DMS 273 (cell line): ENCODE data around the gene SIGLEC6.

Source experiments
- DNase-seq: peaks from one replicate; lab custom pipeline; 2025; ENCODE audit not compliant: unreplicated experiment; lab: John Stamatoyannopoulos, UW

The SIGLEC6 gene

DNA sequence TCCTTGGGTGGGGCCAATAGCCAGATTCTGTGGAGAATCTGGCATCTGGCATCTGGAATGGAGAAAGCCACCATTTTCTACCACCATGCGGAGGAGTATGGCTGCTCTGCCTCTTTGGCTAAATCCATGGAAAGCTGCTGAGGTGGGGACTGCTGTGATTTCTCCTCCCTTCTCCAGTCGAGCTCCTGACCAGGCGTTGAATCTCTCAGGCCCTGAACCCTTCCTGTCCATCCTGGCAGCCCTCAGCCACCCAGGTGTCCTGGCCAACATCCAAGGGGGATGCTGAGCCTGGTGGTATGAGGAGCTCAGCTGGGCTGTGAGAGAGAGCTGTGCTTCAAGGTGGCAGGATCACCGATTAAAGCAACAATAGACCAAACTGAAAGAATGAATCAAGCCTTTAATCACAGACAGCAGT, 17.4 kb upstream of the SIGLEC6 start:
- no peak for DNase-seq

DNA sequence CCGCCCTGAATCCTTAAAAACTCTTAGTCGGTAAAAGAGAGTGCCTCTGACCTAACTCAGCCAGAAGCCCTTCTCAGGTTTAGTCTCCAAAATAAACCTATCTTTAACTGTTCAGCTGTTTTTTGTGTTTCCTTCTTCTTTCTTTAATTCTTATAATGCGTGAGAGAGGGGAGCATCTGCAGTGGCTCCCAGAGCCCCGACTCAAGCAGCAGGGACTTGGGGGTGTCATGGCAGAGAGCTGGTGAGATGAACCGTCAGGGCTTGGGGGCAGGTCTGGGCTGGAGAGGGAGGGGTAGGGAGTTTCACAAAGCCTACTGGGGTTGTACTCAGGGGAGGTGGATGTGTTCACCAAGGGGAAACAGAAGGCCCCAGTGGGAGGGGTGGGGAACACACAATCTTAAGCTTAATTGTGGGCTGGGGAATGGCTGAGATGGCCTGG, 16.8 kb upstream of the SIGLEC6 start:
- no peak for DNase-seq

DNA sequence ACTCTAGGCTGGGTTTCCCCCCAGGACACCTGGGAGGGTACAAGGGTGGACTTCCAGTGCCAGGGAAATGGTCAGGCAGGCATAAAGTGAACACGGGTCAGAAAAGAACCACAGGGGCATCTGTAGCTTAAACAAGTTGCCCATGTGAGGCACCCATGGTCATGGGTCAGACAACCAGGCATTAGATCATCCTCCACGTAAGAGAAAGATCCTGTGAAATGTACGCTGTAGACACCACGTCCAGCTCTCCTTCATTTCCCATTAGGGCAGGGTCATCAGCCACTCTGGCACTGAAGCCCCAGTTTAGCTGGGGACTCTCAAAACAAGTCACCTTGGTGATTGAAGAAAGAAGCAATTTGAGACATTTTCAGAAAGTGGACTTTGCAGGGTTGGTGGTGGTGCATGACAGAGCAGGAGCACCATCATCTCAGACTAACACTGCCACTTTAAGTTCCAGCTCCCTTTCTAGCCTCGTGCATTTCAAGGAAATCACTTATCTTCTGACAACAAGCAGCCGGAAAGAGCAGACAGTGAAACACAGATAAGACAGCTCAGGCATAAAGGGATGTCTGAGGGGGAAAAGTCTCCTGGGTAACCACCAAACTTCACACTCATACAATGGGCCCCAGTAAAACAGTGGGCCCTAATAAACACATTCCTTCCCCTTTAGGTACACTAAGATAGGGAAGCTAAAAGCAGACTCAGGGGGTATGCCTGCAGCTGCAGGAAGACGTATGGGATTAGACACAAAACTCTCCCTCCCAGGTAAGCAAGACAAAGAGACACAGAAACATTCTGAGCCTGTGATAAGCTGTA, 16.1 kb upstream of the SIGLEC6 start:
- no peak for DNase-seq

DNA sequence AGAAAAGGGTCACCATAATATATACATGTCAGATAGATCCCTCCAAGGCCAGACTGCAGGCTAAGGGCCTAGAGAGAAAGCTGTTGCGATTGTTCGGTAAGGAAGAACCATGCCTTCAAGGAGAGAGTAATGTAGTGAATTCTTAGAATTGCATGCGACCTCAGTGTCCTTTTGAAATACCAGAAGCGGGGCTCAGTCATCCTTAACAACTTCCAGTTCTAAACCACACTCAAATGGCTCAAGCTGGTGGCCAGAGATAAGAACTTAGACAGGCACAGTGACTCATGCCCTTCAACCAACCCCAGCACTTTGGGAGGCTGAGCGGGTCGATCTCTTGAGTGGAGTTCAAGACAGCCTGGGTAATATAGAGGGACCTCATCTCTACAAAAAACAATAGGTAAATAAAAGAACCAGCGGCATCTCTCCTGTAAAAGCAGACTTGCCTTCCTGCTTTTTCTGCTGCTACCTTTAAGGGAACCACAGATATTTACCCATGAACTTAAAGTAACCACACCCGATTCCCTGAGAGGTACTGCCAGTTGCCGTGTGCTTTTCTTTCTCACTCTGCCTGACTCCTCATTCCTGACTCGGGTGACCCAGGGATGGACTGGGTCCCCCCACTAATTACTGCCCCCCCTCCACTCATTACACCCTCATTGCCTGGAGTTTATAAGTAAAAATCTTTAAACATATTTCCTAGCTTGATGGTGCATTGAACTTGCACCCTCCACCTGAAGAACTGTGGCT, 15.4 kb upstream of the SIGLEC6 start:
- DNase-seq: no peak

DNA sequence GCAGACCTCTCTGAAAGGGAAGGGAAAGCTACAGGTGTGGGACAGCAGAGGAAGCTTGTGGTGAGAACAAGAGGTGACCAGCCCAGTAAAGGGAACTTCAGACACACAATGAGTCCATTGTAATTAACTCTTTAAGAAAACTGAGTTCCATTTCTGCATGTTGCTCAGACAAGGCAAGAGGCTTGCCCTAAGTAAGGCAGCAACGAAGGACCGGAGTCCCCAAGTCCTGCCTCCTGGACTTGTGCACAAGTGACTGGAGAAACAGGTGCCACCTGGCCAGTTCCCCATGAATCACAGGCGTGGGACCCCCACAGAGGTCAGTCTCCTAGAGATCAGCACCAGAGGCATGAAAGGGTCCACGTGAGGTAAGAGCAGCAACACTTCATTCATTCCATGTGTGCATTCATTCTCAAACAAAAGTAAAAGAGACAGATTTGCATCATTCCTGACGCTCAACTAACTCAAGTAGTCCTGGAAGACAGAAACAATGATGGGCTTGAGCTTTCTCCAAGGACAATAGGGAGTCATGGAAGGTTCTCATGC, 14.7 kb upstream of the SIGLEC6 start:
- no peak for DNase-seq

DNA sequence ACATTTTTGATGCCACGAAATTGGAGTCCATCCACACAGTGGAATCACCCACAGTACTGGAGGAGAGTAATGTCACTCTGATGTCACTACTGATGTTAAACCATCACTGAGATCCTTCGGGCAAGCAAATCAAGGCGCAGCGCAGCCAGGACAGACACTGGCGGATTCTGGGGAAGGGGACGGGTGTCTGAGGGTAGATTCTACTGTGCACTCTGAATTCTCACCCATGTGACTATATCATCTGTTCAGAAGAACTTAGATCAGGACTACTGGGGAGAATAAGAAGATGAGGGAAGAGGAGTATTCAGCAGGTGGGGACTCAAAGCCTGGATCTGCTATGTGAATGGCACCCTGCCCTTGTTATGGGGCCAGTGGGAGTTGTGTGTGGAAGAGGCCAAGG, 12.6 kb upstream of the SIGLEC6 start:
- DNase-seq: no peak

DNA sequence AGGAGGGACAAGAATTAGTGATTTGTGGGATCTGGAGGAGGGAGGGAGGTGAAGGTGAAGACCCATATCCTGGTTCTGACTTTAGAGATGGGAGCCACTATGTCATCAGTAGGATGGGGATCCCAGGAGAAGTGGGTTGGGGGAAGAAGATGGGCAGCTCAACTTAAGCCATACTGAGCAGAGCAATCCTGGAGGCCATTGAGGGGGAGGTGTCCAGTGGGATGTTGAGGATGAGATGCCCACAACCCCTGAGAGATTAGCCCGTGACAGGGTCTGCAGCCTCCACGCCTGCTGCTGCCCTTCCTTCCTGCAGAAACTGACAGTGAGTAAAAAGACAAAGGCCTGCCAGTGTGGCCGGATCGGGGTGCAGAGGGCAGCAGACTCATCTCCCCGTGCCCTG, 11.2 kb upstream of the SIGLEC6 start:
- no peak for DNase-seq

DNA sequence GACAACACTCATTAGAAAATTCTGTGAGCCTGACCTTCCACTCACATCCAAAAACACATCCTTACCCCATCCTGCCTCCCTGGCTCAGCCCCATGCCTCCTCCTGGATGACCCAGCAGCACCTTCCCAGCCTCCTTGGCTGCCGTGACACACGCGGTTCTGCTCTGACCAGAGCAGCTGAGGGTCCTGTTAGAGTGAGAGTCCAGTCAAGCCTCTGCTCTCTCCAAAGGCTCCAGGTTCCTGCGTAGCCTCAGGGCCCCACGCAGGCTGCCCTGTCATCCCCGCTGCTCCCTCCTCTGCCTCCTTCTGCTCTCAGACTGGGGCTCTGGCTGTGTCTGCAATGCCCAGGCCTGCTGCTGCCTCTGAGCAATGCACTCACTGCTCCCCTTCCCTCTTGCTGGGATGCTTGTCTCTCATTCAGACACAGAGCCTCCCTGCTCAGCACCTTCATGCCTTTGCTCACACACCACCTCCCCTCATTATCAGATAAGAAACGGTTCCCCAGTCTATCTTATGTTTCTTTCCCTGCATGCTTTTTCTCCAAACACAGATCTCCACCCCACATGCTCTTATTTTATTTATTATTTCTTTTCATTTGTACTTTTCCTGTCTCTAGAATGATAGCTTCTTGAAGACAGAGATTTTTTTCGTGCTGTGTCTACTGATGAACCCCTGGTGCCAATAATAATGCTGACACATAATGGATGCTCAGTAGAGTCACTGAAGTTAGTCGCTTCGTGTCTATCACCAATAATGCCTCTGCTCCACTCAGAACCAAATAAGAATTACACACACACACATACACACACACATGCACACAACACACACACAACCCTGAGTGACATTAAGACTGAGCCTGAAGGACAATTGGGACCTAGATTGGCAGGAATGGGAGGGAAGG, 10.2 kb upstream of the SIGLEC6 start:
- DNase-seq: no peak

DNA sequence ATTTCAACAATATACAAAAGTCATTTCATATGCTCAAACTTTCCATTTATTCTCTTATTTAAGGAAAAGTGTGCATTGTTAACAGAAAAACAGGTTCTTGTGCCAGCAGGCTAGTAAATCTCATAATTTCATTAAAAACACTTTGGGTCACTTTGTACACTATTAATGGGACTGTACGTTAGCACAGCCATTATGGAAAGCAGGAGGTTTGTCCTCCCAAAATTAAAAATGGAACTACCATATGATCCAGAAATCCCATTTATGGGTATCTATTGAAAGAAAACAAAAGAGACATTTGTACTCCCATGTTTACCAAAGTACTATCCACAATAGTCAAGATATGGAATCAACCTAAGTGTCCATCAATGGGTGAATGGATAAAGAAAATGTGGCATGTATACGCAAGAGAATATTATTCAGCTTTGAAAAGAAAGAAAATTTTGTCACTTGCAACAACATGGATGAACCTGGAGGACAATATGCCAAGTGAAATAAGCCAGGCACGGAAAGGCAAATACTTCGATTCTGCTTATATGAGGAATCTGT, 8.4 kb upstream of the SIGLEC6 start:
- no peak for DNase-seq

DNA sequence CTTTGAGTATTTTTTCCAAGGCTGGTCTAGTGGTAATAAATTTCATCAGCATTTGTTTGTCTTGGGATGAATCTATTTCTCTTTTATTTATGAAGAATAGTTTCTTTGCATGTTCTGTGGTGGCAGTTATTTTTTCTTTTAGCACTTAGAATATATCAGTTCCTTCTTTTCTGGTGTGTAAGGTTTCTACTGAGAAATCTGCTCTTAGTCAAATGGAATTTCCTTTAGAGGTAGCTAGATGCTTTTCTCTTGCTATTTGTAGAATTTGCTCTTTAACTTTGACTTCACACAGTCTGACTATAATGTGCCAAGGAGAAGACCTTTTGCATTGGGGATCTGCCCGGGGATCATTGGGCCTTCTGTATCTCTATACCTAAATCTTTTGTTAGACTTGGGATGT, 4.1 kb upstream of the SIGLEC6 start:
- DNase-seq: no peak

DNA sequence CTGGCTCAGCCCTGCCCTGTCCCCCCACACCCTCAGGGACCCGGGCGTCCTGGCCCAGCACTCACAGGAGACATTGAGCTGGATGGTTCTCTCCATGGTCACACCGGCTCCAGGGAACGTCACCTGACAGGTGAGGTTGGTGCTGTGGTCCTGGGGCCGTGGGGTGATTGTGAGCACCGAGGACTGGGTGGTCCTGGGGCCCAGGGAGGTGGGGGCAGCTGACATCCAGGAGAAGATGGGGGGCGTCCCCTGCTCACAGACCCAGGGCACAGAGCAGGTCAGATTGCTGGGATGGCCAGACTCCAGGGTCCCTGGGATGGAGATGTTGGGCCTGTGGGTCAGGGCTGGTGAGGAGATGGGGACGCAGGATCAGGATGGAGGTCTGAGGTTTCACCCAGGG, 854 bp downstream of the SIGLEC6 start:
- no peak for DNase-seq

DNA sequence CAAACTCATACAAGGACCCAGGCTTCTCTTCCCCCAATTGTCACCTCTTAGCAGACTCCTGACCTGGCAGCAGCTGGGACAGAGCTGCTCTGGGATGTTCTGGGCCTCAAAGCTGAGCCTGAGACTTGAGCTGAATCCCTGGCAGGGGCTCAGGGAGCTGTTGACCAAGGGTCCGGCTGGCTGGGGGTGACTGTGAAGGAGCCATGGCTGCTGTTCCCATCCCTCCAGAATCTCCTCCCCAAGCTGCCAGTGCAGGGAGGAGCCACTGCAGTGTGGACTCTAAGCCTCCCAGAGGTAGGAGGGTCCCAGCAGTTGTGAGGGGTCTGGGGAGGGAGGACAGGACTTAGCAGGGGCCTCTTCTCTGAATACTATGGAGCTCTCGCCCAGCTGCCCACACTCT, 2.2 kb downstream of the SIGLEC6 start:
- no peak for DNase-seq

DNA sequence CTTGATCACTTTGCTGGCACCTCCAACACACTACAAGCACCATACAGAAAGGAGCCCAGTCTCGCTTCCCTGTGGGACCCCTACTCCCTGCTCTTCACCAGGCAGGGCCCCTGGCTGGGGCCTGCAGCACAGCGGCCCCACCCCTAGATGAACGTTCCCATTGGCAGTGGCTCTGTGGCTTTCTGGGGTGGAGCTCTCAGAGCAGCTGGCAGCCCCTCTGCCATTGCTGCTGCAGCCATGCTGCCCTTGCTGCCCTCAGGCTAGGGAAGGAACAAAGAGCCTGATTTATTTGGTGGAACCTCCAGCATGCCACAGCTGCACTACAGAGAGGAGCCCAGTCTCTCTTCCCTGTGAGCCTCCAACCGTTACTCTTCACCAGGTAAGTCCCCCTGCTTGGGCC, 5.8 kb downstream of the SIGLEC6 start:
- DNase-seq: no peak

DNA sequence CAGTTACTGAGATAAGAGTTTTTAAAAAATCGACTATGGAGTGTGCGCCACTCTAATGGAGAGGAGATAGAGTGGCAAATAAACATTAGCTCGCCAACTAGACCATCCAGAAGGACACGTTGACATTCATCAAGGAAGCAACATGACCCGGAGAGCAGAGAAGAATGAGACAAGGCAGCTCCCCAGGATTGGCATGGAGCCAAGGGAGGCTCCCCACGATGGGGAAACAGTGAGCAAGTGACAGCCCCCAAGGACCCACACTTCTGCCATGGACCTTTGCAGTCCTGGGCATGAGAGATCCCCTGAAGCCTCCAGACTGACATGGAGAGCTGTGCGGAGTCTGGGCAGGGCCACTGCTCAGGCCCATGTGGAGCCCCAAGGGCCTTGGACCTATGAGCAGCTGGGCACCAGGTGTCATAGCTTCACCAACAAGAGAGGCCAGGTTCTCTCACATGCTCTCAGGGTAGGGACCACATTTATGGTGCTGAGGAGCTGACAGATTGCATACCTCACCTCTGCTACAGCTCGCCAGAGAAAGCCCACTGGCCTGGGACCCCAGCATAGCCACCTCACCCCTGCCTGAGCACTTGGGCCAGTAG, 6.7 kb downstream of the SIGLEC6 start:
- no peak for DNase-seq

DNA sequence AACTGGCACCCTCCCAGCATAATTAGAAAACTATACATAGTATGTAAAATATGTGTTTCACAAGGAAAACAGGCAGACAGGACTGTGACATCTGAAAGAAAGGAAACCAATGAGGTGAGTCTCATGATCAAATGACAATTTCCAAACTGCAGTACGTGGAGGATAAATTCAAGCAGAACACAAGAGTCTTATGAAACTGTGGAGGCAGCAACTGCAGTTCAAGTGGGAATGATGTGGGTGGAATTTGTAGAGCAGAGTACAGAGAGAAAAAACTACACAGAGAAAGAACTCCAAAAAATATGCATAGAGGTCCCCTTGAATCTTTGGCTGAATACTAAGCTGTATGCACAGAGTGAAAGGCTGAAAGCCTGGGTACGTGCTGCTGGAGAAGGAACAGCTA, 9.7 kb downstream of the SIGLEC6 start:
- DNase-seq: no peak

DNA sequence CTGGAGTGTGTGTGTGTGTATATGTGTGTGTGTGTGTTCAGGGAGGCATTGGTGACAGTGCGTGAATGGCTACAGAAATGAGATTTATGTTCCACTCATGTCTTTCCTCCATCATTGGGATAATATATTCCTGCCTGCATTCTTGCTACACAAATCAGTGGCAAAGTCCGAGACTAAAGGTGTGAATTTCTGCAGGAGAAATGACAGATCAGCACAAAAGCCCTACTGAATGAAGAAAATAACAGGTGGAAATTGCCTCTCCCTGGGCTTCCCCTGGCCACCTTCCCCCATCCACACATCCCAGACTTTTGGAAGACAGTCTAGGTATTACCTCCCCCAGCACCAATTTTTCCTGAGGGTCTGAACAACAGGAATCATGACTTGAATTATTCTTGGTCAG, 10.1 kb downstream of the SIGLEC6 start:
- DNase-seq: no peak

DNA sequence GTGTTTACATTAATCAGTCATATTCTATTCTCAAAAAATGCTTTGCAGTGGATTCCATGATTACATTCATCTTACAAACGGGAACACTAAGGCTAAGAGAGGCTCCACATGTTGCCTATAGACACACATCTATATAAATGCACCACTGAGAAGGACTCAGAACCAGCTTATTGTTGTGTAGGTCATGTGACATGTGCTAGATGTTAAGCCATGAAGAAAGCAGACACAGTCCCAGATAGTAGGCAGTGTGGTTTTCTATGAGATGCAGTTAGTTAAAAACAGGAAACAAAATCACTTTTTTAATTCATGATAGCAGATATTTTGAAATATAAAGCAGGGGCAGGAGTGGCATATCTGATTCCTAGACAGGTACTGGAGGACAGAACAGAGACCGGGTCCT, 10.7 kb downstream of the SIGLEC6 start:
- no peak for DNase-seq

DNA sequence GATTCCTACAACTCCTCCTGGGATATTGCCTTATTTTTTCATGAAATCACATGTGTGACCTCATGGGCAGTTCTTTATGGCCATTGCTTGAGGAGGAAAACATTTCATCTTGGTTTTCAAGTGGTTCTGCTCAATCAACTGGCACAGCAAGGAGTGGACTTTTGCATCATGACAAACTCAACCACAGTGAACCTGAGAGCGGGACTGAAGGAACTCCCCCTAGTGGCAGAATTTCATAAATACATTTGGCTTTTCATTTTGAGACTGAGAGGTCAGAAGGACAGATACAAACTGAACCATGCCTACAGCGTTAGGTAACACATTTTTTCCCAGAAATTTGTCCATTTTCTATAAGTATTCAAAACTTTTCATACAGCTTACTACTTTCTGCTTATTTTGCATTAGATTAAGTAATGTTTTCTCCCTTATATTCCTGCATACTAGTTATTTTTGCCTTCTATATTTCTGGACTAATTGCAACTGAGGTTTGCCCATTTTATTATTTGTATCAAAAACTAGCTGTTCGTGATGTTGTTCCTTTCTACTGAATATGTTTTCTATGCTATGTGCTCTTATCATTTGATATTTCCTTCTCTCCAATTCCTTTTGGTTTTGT, 16.5 kb downstream of the SIGLEC6 start:
- peak; percentile 76 for DNase-seq

DNA sequence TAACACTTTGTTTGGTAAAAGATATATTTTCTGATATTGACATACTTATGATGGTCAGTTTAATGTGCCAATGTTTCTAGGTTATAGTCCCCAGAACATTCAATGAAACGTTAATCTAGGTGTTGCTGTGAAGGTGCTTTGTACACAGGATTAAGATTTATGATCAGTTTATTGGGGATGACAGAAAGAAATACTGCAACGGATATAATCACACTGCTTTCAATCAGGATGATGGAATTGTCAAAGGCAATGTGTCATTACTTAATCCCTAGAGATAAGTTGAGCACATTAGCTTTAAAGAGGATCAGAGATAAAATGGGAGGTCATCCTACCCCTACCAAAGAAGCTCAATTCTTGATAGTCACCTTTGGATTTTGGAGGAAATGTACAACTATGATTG, 17.5 kb downstream of the SIGLEC6 start:
- DNase-seq: no peak

DNA sequence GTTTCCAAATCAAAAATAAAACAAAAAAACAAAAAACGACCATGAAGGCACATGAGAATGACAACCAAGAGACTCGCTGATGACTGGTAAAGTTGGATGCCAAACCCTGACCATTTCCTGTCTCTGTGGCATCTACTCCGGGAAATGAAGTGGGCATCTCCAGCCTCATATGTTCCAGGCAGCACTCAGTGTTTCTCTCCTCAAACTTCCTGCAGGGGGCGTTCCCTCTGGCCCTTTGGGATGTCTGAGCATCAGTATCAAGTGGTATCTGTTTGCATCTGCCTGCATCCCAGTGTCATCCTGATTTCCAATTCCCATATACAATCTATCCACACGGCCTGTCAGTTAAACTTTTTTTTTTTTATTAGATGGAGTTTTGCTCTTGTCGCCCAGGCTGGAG, 20.1 kb downstream of the SIGLEC6 start:
- DNase-seq: peak; percentile 33
